Measurements from ENCODE around the gene CDV3.

GRCh38 chr3:133598405-133598804 is 24.9 kb downstream of the CDV3 start:
- TF ChIP-seq POLR2AphosphoS5 (IDR thresholded peaks at IDR 0.05; ENCODE audit: low read length) = no peak
- TF ChIP-seq NRF1 (conservative IDR thresholded peaks at IDR 0.05; ENCODE audit: low read depth, low read length) = no peak
- TF ChIP-seq RFX5 (IDR thresholded peaks at IDR 0.05; ENCODE audit: low read depth, low read length) = no peak

All from GM12878 (cell line).